Neural progenitor cell (in vitro differentiated cells): ENCODE data around the gene ZBTB49.

Source experiments
- EZH2 ChIP-seq: fragments of 200-600 bp; sonication (generic); IDR thresholded peaks from 2 replicates; pipeline ENCODE4 v1.6.1; 2017; ENCODE audit warnings: antibody characterized with exemption, mild to moderate bottlenecking, moderate library complexity
- TF ChIP-seq, protein P1 (sequence below): fragments of 200-600 bp; sonication (generic); IDR thresholded peaks from 2 replicates; pipeline ENCODE4 v1.5.1; 2017; ENCODE audit warnings: antibody characterized with exemption, mild to moderate bottlenecking

DNA sequence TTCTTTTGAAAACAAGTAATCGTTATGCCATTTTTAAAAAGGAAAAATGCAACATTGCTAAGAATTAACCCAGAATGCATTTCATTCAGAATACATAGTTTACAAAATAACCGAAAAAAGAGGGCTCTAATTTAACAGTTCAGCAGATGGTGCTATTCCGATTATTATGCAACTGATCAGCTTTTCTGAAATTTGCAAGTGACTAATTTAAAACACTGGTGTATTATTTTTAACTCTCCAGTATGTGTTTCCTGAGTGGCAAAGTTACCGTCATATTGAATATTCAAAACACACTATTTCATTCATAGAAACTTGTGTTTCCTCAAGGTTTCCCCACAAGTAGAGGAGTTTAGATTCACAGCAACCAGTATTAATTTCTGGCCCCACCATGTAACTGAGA, 21.1 kb downstream of the ZBTB49 start:
- TF ChIP-seq EZH2 = no peak
- TF ChIP-seq, protein P1, sequence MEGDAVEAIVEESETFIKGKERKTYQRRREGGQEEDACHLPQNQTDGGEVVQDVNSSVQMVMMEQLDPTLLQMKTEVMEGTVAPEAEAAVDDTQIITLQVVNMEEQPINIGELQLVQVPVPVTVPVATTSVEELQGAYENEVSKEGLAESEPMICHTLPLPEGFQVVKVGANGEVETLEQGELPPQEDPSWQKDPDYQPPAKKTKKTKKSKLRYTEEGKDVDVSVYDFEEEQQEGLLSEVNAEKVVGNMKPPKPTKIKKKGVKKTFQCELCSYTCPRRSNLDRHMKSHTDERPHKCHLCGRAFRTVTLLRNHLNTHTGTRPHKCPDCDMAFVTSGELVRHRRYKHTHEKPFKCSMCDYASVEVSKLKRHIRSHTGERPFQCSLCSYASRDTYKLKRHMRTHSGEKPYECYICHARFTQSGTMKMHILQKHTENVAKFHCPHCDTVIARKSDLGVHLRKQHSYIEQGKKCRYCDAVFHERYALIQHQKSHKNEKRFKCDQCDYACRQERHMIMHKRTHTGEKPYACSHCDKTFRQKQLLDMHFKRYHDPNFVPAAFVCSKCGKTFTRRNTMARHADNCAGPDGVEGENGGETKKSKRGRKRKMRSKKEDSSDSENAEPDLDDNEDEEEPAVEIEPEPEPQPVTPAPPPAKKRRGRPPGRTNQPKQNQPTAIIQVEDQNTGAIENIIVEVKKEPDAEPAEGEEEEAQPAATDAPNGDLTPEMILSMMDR = no peak
